ENCODE measurements around the gene GJB2. TPM values are rescaled to one million over a fixed set of nuclear protein-coding genes. Genes with fewer than 3 reads are reported as not detected.

Gene GJB2
- total RNA-seq, 2 donors from 2014 or later = 0.78 to 2.3 TPM

DNA sequence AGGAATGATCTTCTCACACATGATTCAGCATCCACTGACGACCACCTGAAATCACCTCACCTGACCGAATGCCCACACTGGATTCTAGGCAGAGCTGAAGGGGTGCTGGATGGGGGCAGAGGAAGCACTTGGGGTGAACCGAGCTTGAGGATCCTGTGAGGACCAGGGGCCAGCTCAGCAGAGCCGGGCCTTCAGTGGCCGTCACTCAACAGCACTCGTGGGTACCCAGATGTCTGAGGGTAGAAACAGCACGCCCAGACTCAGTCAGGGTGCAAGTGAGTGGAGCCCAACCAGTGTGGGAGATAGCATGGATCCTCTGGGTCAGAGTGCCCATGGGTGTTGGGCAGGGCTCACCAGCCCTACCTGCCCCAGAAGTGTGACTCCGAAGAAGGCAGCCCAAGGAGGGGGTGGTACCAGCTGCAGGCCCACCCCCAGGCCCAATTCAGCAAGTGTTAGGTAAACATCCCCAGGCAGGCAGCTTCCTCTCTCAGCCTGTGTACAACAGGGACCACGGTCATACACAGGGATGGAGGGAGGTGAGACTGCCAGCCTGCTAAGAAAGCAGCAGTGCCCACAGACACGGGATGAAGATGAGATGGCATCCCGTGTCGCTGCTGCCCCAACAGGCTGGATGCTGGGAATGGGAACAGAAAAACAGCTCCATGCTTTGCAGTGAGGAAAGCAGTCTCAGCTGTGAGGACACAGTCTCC lies 48.4 kb downstream of the GJB2 start:
- no peak for TF ChIP-seq POLR2A (IDR thresholded peaks at IDR 0.05)
- TF ChIP-seq, protein P1, sequence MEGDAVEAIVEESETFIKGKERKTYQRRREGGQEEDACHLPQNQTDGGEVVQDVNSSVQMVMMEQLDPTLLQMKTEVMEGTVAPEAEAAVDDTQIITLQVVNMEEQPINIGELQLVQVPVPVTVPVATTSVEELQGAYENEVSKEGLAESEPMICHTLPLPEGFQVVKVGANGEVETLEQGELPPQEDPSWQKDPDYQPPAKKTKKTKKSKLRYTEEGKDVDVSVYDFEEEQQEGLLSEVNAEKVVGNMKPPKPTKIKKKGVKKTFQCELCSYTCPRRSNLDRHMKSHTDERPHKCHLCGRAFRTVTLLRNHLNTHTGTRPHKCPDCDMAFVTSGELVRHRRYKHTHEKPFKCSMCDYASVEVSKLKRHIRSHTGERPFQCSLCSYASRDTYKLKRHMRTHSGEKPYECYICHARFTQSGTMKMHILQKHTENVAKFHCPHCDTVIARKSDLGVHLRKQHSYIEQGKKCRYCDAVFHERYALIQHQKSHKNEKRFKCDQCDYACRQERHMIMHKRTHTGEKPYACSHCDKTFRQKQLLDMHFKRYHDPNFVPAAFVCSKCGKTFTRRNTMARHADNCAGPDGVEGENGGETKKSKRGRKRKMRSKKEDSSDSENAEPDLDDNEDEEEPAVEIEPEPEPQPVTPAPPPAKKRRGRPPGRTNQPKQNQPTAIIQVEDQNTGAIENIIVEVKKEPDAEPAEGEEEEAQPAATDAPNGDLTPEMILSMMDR (IDR thresholded peaks at IDR 0.05) = no peak
- ATAC-seq (no peak), DNase-seq (no peak)
- Histone ChIP-seq H3K36me3 (replicated peaks in 1 of 2; ENCODE audit: insufficient read depth in 1 of 2, low read depth in 2 of 2) (no peaks in the 10 kb centered on the region), H3K27ac (no peak overlapping the region), H3K27me3 (peaks cover 0 to 18% of the 10 kb centered on the region in 2 donors), H3K4me1 (peaks cover 7% of the 10 kb centered on the region), H3K9me3 (no peaks in the 10 kb centered on the region), H3K4me3 (no peak overlapping the region)
- intact Hi-C loops (cut with DNase I) = no loop called here
- WGBS, 2 donors = 66 to 82% methylated on average over 11 to 12 of the region's 12 CpGs

DNA sequence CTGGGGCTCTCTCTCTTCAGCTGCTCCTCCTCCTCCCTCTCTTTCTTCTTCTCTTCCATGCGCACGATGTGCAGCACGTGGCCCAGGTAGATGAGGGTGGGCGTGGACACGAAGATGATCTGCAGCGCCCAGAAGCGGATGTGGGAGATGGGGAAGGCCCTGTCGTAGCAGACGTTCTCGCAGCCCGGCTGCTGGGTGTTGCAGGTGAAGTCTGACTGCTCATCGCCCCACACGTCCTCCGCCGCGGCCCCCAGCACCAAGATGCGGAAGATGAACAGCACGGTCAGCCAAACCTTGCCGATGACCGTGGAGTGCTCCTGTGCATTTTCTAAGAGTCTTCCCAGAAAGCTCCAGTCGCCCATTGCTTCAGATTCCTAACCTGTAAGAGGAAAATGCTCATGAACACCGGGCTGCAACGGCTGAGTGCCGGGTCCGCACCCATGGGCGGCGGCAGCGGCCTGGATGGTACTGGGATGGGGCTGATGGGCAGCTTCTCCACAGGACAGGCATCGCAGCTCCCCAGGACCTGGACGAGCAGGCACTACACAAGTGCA lies 49.7 kb downstream of the GJB2 start:
- peaks cover 0 to 18% of the 10 kb centered on the region in 2 donors for H3K27me3 ChIP-seq
- no peak for DNase-seq
- ATAC-seq = no peak
- H3K4me3 ChIP-seq = no peak overlapping the region
- intact Hi-C loops (cut with DNase I) = no loop called here
- no peak overlapping the region for H3K27ac ChIP-seq
- no peaks in the 10 kb centered on the region for H3K36me3 ChIP-seq (replicated peaks in 1 of 2; ENCODE audit: insufficient read depth in 1 of 2, low read depth in 2 of 2)
- H3K9me3 ChIP-seq = no peaks in the 10 kb centered on the region
- 85 to 86% methylated on average over 29 to 30 of the region's 30 CpGs for WGBS, 2 donors
- TF ChIP-seq POLR2A (IDR thresholded peaks at IDR 0.05) = no peak
- TF ChIP-seq, protein P1 (IDR thresholded peaks at IDR 0.05) = no peak
- peaks cover 7% of the 10 kb centered on the region for H3K4me1 ChIP-seq

GRCh38 chr13:20142023-20142926 lies 50.5 kb downstream of the GJB2 start:
- DNase-seq = no peak
- intact Hi-C loops (cut with DNase I) = no loop called here
- H3K4me3 ChIP-seq = no peak overlapping the region
- TF ChIP-seq, protein P1 (IDR thresholded peaks at IDR 0.05) = no peak
- TF ChIP-seq POLR2A (IDR thresholded peaks at IDR 0.05) = no peak
- H3K27ac ChIP-seq = no peak overlapping the region
- H3K9me3 ChIP-seq = no peaks in the 10 kb centered on the region
- ATAC-seq = no peak
- H3K36me3 ChIP-seq (replicated peaks in 1 of 2; ENCODE audit: insufficient read depth in 1 of 2, low read depth in 2 of 2) = no peaks in the 10 kb centered on the region
- WGBS, 2 donors = 28 to 73% methylated on average over 9 to 76 of the region's 84 CpGs
- peaks cover 0 to 18% of the 10 kb centered on the region in 2 donors for H3K27me3 ChIP-seq
- peaks cover 7% of the 10 kb centered on the region for H3K4me1 ChIP-seq

- no peaks in the 10 kb centered on the region for H3K9me3 ChIP-seq
- H3K27me3 ChIP-seq = peaks cover 0 to 18% of the 10 kb centered on the region in 2 donors
- H3K36me3 ChIP-seq (replicated peaks in 1 of 2; ENCODE audit: insufficient read depth in 1 of 2, low read depth in 2 of 2) = no peaks in the 10 kb centered on the region
Observed at GRCh38 chr13:20141238-20142022, 51.3 kb downstream of the GJB2 start.

More at GRCh38 chr13:20141238-20142022, 51.3 kb downstream of the GJB2 start:
- 72 to 76% methylated on average over 9 to 14 of the region's 14 CpGs for WGBS, 2 donors
- Histone ChIP-seq H3K4me1 (peaks cover 14% of the 10 kb centered on the region), H3K27ac (no peak overlapping the region), H3K4me3 (no peak overlapping the region)
- intact Hi-C loops (cut with DNase I) = no loop called here
- DNase-seq (no peak), ATAC-seq (no peak)
- no peak for TF ChIP-seq POLR2A (IDR thresholded peaks at IDR 0.05)
- TF ChIP-seq, protein P1 (IDR thresholded peaks at IDR 0.05) = no peak
